IMR-90 (cell line): Measurements from ENCODE around the gene HMCN1. TPM values are rescaled to one million over a fixed set of nuclear protein-coding genes. Genes with fewer than 3 reads are reported as not detected.

ENCODE experiments used
- ATAC-seq: fragments of 200-7000 bp; cut with Tn5 transposase; 2 replicates; pipeline ENCODE4 v1.9.1; 2020; ENCODE audit warnings: low read depth, mild to moderate bottlenecking, moderate library complexity
- BruUV-seq: library from RNA; stranded (reverse); fragments of 400-500 nt; replicated peaks from 2 replicates; lab custom pipeline; 2021; lab: Mats Ljungman, UMichigan
- CTCF ChIA-PET: fragments of 300-600 bp; formaldehyde crosslinking; extraction: SDS; loops from one replicate; lab custom pipeline; 2021; ENCODE audit warnings: antibody characterized with exemption; lab: Yijun Ruan, JAX
- POLR2A ChIA-PET: fragments of 300-600 bp; sonication (Branson Sonifier 250); formaldehyde crosslinking; loops from one replicate; lab custom pipeline; 2022; ENCODE audit warnings: antibody characterized with exemption; ENCODE audit not compliant: unreplicated experiment; lab: Charles Lee
- DNase-seq: peaks from one replicate; pipeline ENCODE4 v3.0.0; 2013
- H2AFZ ChIP-seq: replicated peaks from 2 replicates; pipeline ENCODE3; 2013; ENCODE audit warnings: low read length, mild to moderate bottlenecking; ENCODE audit not compliant: poor library complexity
- H2AK5ac ChIP-seq: 2 replicates; pipeline ENCODE4 v1.6.1; 2013; ENCODE audit warnings: low read depth, low read length, inconsistent platforms
- H2AK9ac ChIP-seq: replicated peaks from 2 replicates; pipeline ENCODE3; 2013; ENCODE audit warnings: mild to moderate bottlenecking, low read depth, low read length, moderate library complexity; ENCODE audit not compliant: poor library complexity
- H2BK120ac ChIP-seq: 2 replicates; pipeline ENCODE4 v1.6.1; 2013; ENCODE audit warnings: low read depth, low read length, inconsistent platforms
- H2BK15ac ChIP-seq: 3 replicates; pipeline ENCODE4 v1.6.1; 2013; ENCODE audit warnings: low read depth, low read length, inconsistent platforms
- H2BK20ac ChIP-seq: 2 replicates; pipeline ENCODE4 v1.6.1; 2013; ENCODE audit warnings: low read depth, mild to moderate bottlenecking, inconsistent platforms, low read length, moderate library complexity
- H2BK5ac ChIP-seq: 2 replicates; pipeline ENCODE4 v1.6.1; 2013; ENCODE audit warnings: mild to moderate bottlenecking, low read depth, low read length, inconsistent platforms; ENCODE audit not compliant: poor library complexity, severe bottlenecking
- H3K14ac ChIP-seq: replicated peaks from 2 replicates; pipeline ENCODE4 v1.6.1; 2013; ENCODE audit warnings: low read depth, low read length, inconsistent platforms
- H3K18ac ChIP-seq: 2 replicates; pipeline ENCODE4 v1.6.1; 2013; ENCODE audit warnings: low read depth, low read length, control low read depth
- H3K23ac ChIP-seq: 2 replicates; pipeline ENCODE4 v1.6.1; 2013; ENCODE audit warnings: low read depth, low read length, inconsistent platforms
- H3K27ac ChIP-seq: 2 replicates; pipeline ENCODE4 v1.5.1; 2013; ENCODE audit warnings: mild to moderate bottlenecking, control low read depth, low read length; ENCODE audit not compliant: insufficient read depth
- H3K27me3 ChIP-seq: 2 replicates; pipeline ENCODE4 v1.6.1; 2013; ENCODE audit warnings: low read length; ENCODE audit not compliant: control insufficient read depth, insufficient read depth
- H3K36me3 ChIP-seq: 2 replicates; pipeline ENCODE4 v1.6.1; 2013; ENCODE audit warnings: low read length, mixed read lengths; ENCODE audit not compliant: control insufficient read depth, insufficient read depth
- H3K4ac ChIP-seq: 2 replicates; pipeline ENCODE4 v1.6.1; 2013; ENCODE audit warnings: low read depth, low read length, inconsistent platforms
- H3K4me1 ChIP-seq: 2 replicates; pipeline ENCODE4 v1.6.1; 2013; ENCODE audit warnings: low read length, mixed read lengths; ENCODE audit not compliant: control insufficient read depth, insufficient read depth
- H3K4me2 ChIP-seq: 2 replicates; pipeline ENCODE4 v1.6.1; 2013; ENCODE audit warnings: low read depth, mild to moderate bottlenecking, control low read depth, low read length, moderate library complexity
- H3K4me3 ChIP-seq: 2 replicates; pipeline ENCODE4 v1.5.1; 2013; ENCODE audit warnings: low read depth, mild to moderate bottlenecking, control low read depth, low read length, moderate library complexity; ENCODE audit not compliant: insufficient read depth
- H3K56ac ChIP-seq: 2 replicates; pipeline ENCODE4 v1.6.1; 2013; ENCODE audit warnings: low read length, inconsistent platforms; ENCODE audit not compliant: insufficient read depth; ENCODE audit errors: extremely low read depth
- H3K79me1 ChIP-seq, 2 experiments: 2 replicates each; pipeline ENCODE4 v1.6.1; 2013; ENCODE audit warnings: low read length in 2 of 2, inconsistent platforms in 1 of 2, low read depth in 1 of 2
- H3K9ac ChIP-seq: 2 replicates; pipeline ENCODE4 v1.6.1; 2013; ENCODE audit warnings: low read depth, low read length, control low read depth
- H3K9me1 ChIP-seq: 2 replicates; pipeline ENCODE4 v1.6.1; 2013; ENCODE audit warnings: low read length, inconsistent platforms; ENCODE audit not compliant: insufficient read depth
- H3K9me3 ChIP-seq: 2 replicates; pipeline ENCODE4 v1.6.1; 2013; ENCODE audit warnings: low read length; ENCODE audit not compliant: control insufficient read depth, insufficient read depth
- H4K20me1 ChIP-seq: 2 replicates; pipeline ENCODE4 v1.6.1; 2013; ENCODE audit warnings: low read length, inconsistent platforms; ENCODE audit not compliant: insufficient read depth
- H4K5ac ChIP-seq: 2 replicates; pipeline ENCODE4 v1.6.1; 2013; ENCODE audit warnings: mild to moderate bottlenecking, low read depth, low read length, control low read depth
- H4K8ac ChIP-seq, 2 experiments: 2 replicates each; pipeline ENCODE4 v1.6.1; 2013; ENCODE audit warnings: low read depth in 2 of 2, low read length in 2 of 2, control low read depth in 1 of 2, inconsistent platforms in 1 of 2
- H4K91ac ChIP-seq: 2 replicates; pipeline ENCODE4 v1.6.1; 2013; ENCODE audit warnings: low read depth, low read length, inconsistent platforms; ENCODE audit not compliant: insufficient read depth
- BHLHE40 ChIP-seq: fragments of 150-350 bp; IDR thresholded peaks from 2 replicates; pipeline ENCODE4 v1.6.1; 2016; ENCODE audit warnings: mild to moderate bottlenecking, low read depth, low read length
- CEBPB ChIP-seq: IDR thresholded peaks from 2 replicates; pipeline ENCODE4 v1.6.1; 2012; ENCODE audit warnings: low read depth, low read length, improper control_type of control experiment
- CHD1 ChIP-seq: IDR thresholded peaks from 2 replicates; pipeline ENCODE4 v1.6.1; 2012; ENCODE audit warnings: low read depth, low read length, improper control_type of control experiment
- FOS ChIP-seq: fragments of 150-350 bp; IDR thresholded peaks from 2 replicates; pipeline ENCODE4 v1.6.1; 2016; ENCODE audit warnings: low read depth, low read length
- MAFK ChIP-seq: IDR thresholded peaks from 2 replicates; pipeline ENCODE4 v1.6.1; 2012; ENCODE audit warnings: low read depth, low read length, improper control_type of control experiment
- MAZ ChIP-seq: IDR thresholded peaks from 2 replicates; pipeline ENCODE4 v1.6.1; 2012; ENCODE audit warnings: low read depth, mild to moderate bottlenecking, low read length, improper control_type of control experiment, moderate library complexity, borderline replicate concordance
- MXI1 ChIP-seq: IDR thresholded peaks from 2 replicates; pipeline ENCODE4 v1.6.1; 2012; ENCODE audit warnings: low read depth, mild to moderate bottlenecking, low read length, moderate library complexity, borderline replicate concordance
- NFE2L2 ChIP-seq: fragments of 150-350 bp; IDR thresholded peaks from 2 replicates; pipeline ENCODE4 v1.6.1; 2016; ENCODE audit warnings: low read depth, mild to moderate bottlenecking, low read length
- POLR2A ChIP-seq: IDR thresholded peaks from 2 replicates; pipeline ENCODE4 v1.6.1; 2012; ENCODE audit warnings: mild to moderate bottlenecking, low read depth, low read length
- RAD21 ChIP-seq: IDR thresholded peaks from 2 replicates; pipeline ENCODE4 v1.6.1; 2012; ENCODE audit warnings: low read length, improper control_type of control experiment
- RCOR1 ChIP-seq: IDR thresholded peaks from 2 replicates; pipeline ENCODE4 v1.6.1; 2012; ENCODE audit warnings: mild to moderate bottlenecking, low read length, improper control_type of control experiment; ENCODE audit not compliant: insufficient replicate concordance
- RFX5 ChIP-seq: IDR thresholded peaks from 2 replicates; pipeline ENCODE4 v1.8.0; 2012; ENCODE audit warnings: low read depth, mild to moderate bottlenecking, low read length, moderate library complexity
- SMC3 ChIP-seq: fragments of 150-350 bp; IDR thresholded peaks from 2 replicates; pipeline ENCODE4 v1.6.1; 2016; ENCODE audit warnings: low read depth, mild to moderate bottlenecking, antibody characterized with exemption, low read length, moderate library complexity
- WGBS, 2 experiments: methylation state at CpG; one replicate each; pipeline versions ENCODE4 v1.1.5 to v1.1.7; 2013; ENCODE audit warnings: missing lambda C conversion rate in 2 of 2; ENCODE audit not compliant: insufficient read length in 1 of 2; ENCODE audit errors: extremely low coverage in 2 of 2; 5-methylcytosine and 5-hydroxymethylcytosine counted together
- dilution Hi-C: fragments of 300-500 bp; cut with HindIII; formaldehyde crosslinking; loops from one replicate; pipeline ENCODE4 v1.14.3; 2018; ENCODE audit warnings: low sequenced_read_pairs; ENCODE audit not compliant: unreplicated experiment
- in situ Hi-C: fragments of 300-500 bp; cut with MboI; formaldehyde crosslinking; loops from 3 replicates; pipeline ENCODE4 v1.14.3; 2019; ENCODE audit warnings: low sequenced_read_pairs, inconsistent platforms, mixed read lengths
- intact Hi-C: fragments of 100-400 bp; cut with micrococcal nuclease; formaldehyde crosslinking; loops from 2 replicates; pipeline ENCODE4 v1.10.0; 2022
- polyA plus RNA-seq, 3 experiments: library from polyadenylated mRNA; depleted of rRNA; stranded (reverse); fragments of >200 nt; gene quantifications; 2 replicates each; pipeline ENCODE4 v1.2.3, GENCODE V29; 2012; ENCODE audit warnings: low replicate concordance in 1 of 3
- total RNA-seq: library from RNA; depleted of rRNA; stranded (reverse); fragments of >200 nt; gene quantifications from 2 replicates; pipeline ENCODE4 v1.2.3, GENCODE V29; 2012
- TF ChIP-seq, protein P1 (sequence below): conservative IDR thresholded peaks from 2 replicates; pipeline ENCODE4 v1.5.1; 2012; ENCODE audit warnings: mild to moderate bottlenecking, low read depth, low read length, improper control_type of control experiment
- TF ChIP-seq, protein P2 (sequence below): fragments of 150-350 bp; IDR thresholded peaks from 2 replicates; pipeline ENCODE4 v1.6.1; 2016; ENCODE audit warnings: low read depth, mild to moderate bottlenecking, low read length, moderate library complexity, borderline replicate concordance
- TF ChIP-seq, protein P3 (sequence below): fragments of 150-350 bp; IDR thresholded peaks from 2 replicates; pipeline ENCODE4 v1.6.1; 2017; ENCODE audit warnings: mild to moderate bottlenecking, antibody characterized with exemption, low read length, low read depth

Gene HMCN1
- total and polyA plus RNA-seq, 2 of the 4 experiments (the other 2 are of a cell fraction), result 6.1 to 11.7 TPM

DNA sequence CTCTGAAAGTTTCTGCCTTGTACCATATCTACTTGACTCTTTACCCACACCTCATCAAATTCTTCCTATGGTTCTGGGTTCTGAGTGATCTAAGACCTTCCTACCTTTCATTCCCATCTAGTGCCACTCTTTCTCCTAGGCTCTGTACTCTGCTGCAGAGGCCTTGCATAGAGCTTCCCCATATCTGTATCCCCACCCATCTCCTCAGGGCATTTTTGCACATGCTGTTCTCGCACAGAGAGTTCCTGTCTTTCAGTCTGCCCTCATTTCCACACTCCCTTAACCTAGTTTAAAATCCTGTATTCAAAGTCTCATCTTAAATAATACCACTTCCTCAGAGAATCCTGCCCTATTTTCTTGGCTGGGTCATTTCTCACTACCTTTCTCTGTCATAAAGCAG is 114.8 kb downstream of the HMCN1 start:
- no peak for DNase-seq
- CTCF ChIA-PET, result no interaction called here
- Histone ChIP-seq H3K36me3 (no peaks in the 10 kb centered on the region), H3K27me3 (no peaks in the 10 kb centered on the region), H2AK9ac (no peak overlapping the region), H3K4ac (no peak overlapping the region), H3K79me1 (no peaks in the 10 kb centered on the region), H3K4me2 (no peak overlapping the region), H3K4me3 (no peak overlapping the region), H2BK5ac (no peak overlapping the region), H4K91ac (no peak overlapping the region), H4K5ac (no peak overlapping the region), H4K20me1 (no peaks in the 10 kb centered on the region), H3K27ac (no peak overlapping the region), H3K56ac (no peak overlapping the region), H2BK20ac (no peak overlapping the region; the same call in 1 of the 2 replicates), H2BK15ac (no peak overlapping the region), H3K18ac (no peak overlapping the region), H2BK120ac (no peak overlapping the region), H3K9me3 (no peaks in the 10 kb centered on the region), H4K8ac (no peak overlapping the region), H3K23ac (no peak overlapping the region), H3K9ac (no peak overlapping the region), H2AFZ (no peak overlapping the region), H3K14ac (no peak overlapping the region), H2AK5ac (no peak overlapping the region), H3K9me1 (no peaks in the 10 kb centered on the region), H3K4me1 (peaks cover 4% of the 10 kb centered on the region)
- in situ Hi-C loops (no loop called here), intact Hi-C loops (no loop called here), dilution Hi-C loops (no loop called here)
- TF ChIP-seq RFX5, result no peak
- TF ChIP-seq MAZ, result no peak
- no peak for TF ChIP-seq FOS
- no peak for TF ChIP-seq NFE2L2
- TF ChIP-seq BHLHE40, result no peak
- no peak for TF ChIP-seq POLR2A
- TF ChIP-seq, protein P1, sequence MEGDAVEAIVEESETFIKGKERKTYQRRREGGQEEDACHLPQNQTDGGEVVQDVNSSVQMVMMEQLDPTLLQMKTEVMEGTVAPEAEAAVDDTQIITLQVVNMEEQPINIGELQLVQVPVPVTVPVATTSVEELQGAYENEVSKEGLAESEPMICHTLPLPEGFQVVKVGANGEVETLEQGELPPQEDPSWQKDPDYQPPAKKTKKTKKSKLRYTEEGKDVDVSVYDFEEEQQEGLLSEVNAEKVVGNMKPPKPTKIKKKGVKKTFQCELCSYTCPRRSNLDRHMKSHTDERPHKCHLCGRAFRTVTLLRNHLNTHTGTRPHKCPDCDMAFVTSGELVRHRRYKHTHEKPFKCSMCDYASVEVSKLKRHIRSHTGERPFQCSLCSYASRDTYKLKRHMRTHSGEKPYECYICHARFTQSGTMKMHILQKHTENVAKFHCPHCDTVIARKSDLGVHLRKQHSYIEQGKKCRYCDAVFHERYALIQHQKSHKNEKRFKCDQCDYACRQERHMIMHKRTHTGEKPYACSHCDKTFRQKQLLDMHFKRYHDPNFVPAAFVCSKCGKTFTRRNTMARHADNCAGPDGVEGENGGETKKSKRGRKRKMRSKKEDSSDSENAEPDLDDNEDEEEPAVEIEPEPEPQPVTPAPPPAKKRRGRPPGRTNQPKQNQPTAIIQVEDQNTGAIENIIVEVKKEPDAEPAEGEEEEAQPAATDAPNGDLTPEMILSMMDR, result no peak
- TF ChIP-seq, protein P2, sequence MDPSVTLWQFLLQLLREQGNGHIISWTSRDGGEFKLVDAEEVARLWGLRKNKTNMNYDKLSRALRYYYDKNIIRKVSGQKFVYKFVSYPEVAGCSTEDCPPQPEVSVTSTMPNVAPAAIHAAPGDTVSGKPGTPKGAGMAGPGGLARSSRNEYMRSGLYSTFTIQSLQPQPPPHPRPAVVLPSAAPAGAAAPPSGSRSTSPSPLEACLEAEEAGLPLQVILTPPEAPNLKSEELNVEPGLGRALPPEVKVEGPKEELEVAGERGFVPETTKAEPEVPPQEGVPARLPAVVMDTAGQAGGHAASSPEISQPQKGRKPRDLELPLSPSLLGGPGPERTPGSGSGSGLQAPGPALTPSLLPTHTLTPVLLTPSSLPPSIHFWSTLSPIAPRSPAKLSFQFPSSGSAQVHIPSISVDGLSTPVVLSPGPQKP, result no peak
- no peak for TF ChIP-seq SMC3
- TF ChIP-seq CHD1, result no peak
- TF ChIP-seq MXI1, result no peak
- TF ChIP-seq, protein P3, sequence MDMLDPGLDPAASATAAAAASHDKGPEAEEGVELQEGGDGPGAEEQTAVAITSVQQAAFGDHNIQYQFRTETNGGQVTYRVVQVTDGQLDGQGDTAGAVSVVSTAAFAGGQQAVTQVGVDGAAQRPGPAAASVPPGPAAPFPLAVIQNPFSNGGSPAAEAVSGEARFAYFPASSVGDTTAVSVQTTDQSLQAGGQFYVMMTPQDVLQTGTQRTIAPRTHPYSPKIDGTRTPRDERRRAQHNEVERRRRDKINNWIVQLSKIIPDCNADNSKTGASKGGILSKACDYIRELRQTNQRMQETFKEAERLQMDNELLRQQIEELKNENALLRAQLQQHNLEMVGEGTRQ, result no peak
- no peak for TF ChIP-seq MAFK
- no peak for TF ChIP-seq RAD21
- no peak for TF ChIP-seq RCOR1
- TF ChIP-seq CEBPB, result no peak
- no peak for ATAC-seq
- POLR2A ChIA-PET, result no interaction called here
- BruUV-seq, result no TSS peak
- WGBS, 2 experiments, result 88% methylated on average over 1 of the region's 1 CpG; no CpG with 5 or more reads in 1 of the 2 experiments
